Measurements from ENCODE around the gene RGS6. TPM values are rescaled to one million over a fixed set of nuclear protein-coding genes. Genes with fewer than 3 reads are reported as not detected.

RGS6 gene
- total RNA-seq, 2 experiments from 2014 or later: not detected

GRCh38 chr14:72599579-72600470, 667.6 kb downstream of the RGS6 start:
- TF ChIP-seq EZH2phosphoT487 (IDR thresholded peaks at IDR 0.05; ENCODE audit: borderline replicate concordance, low read depth, low read length): no peak
- no peak for TF ChIP-seq CTCF (conservative IDR thresholded peaks at IDR 0.05; ENCODE audit: low read length)
- BruUV-seq (replicated peaks): no TSS peak
- POLR2A ChIA-PET: no interaction called here
- no peak for DNase-seq (ENCODE audit: low spot score)
- no peaks in the 10 kb centered on the region for H3K79me2 ChIP-seq (ENCODE audit: insufficient read depth, low read depth, low read length)
- H3K9me2 ChIP-seq (ENCODE audit: insufficient read depth, low read length): no peaks in the 10 kb centered on the region
- no peaks in the 10 kb centered on the region for H3K36me3 ChIP-seq (ENCODE audit: insufficient read depth, low read length)
- H4K20me1 ChIP-seq (ENCODE audit: insufficient read depth, low read length): no peaks in the 10 kb centered on the region
- CTCF ChIA-PET (ENCODE audit: unreplicated experiment): no interaction called here
- H3K4me1 ChIP-seq (ENCODE audit: insufficient read depth, low read length, poor library complexity, severe bottlenecking): peaks cover 6% of the 10 kb centered on the region
- no peaks in the 10 kb centered on the region for H3K9me3 ChIP-seq (ENCODE audit: low read length)
- intact Hi-C loops (cut with micrococcal nuclease; ENCODE audit: unreplicated experiment): no loop called here
- no peak overlapping the region for H3K4me2 ChIP-seq (ENCODE audit: low read length)
- H3K27ac ChIP-seq (ENCODE audit: low read depth, low read length, poor library complexity, severe bottlenecking): no peak overlapping the region
- no peak overlapping the region for H3K4me3 ChIP-seq (ENCODE audit: low read depth, low read length, poor library complexity, severe bottlenecking)
- no peak overlapping the region for H2AFZ ChIP-seq (ENCODE audit: low read length)

GRCh38 chr14:72600551-72601330, 668.5 kb downstream of the RGS6 start:
- POLR2A ChIA-PET: no interaction called here
- Histone ChIP-seq H3K4me1 (ENCODE audit: insufficient read depth, low read length, poor library complexity, severe bottlenecking) (peaks cover 6% of the 10 kb centered on the region), H3K9me2 (ENCODE audit: insufficient read depth, low read length) (no peaks in the 10 kb centered on the region), H3K27ac (ENCODE audit: low read depth, low read length, poor library complexity, severe bottlenecking) (no peak overlapping the region), H3K9me3 (ENCODE audit: low read length) (no peaks in the 10 kb centered on the region), H3K79me2 (ENCODE audit: insufficient read depth, low read depth, low read length) (no peaks in the 10 kb centered on the region), H2AFZ (ENCODE audit: low read length) (no peak overlapping the region), H4K20me1 (ENCODE audit: insufficient read depth, low read length) (no peaks in the 10 kb centered on the region), H3K4me2 (ENCODE audit: low read length) (no peak overlapping the region), H3K36me3 (ENCODE audit: insufficient read depth, low read length) (no peaks in the 10 kb centered on the region), H3K4me3 (ENCODE audit: low read depth, low read length, poor library complexity, severe bottlenecking) (no peak overlapping the region)
- no TSS peak for BruUV-seq (replicated peaks)
- intact Hi-C loops (cut with micrococcal nuclease; ENCODE audit: unreplicated experiment): no loop called here
- no peak for TF ChIP-seq CTCF (conservative IDR thresholded peaks at IDR 0.05; ENCODE audit: low read length)
- no peak for TF ChIP-seq EZH2phosphoT487 (IDR thresholded peaks at IDR 0.05; ENCODE audit: borderline replicate concordance, low read depth, low read length)
- CTCF ChIA-PET (ENCODE audit: unreplicated experiment): no interaction called here
- no peak for DNase-seq (ENCODE audit: low spot score)

Measured in OCI-LY7 (cell line).